Measurements from ENCODE around the gene OR10H1. TPM values are rescaled to one million over a fixed set of nuclear protein-coding genes. Genes with fewer than 3 reads are reported as not detected.
"Not testable (repeated sequence)": the region's sequence is repeated elsewhere in the genome, so short reads cannot be mapped to it uniquely, and the experiment has no call there.

Gene OR10H1
- total RNA-seq, 1 donor from 2014 or later = not detected

- Histone ChIP-seq H3K27me3 (ENCODE audit: control insufficient read depth, insufficient read depth, low read length) (no peaks in the 10 kb centered on the region), H3K36me3 (ENCODE audit: control insufficient read depth, insufficient read depth, low read length) (no peaks in the 10 kb centered on the region), H3K4me3 (ENCODE audit: low read depth, low read length) (no peak overlapping the region)
- TF ChIP-seq CTCF (IDR thresholded peaks at IDR 0.05; ENCODE audit: insufficient read depth, low read length, severe bottlenecking) = no peak
- no peak for FAIRE-seq
- DNase-seq (ENCODE audit: low read depth) = no peak
Measured at GRCh38 chr19:15850385-15850784, 34.9 kb upstream of the OR10H1 start.

- no peak for FAIRE-seq
Measured at GRCh38 chr19:15846923-15847322, 31.5 kb upstream of the OR10H1 start.

GRCh38 chr19:15843894-15844222 lies 28.4 kb upstream of the OR10H1 start:
- FAIRE-seq; H3K36me3 ChIP-seq (ENCODE audit: control insufficient read depth, insufficient read depth, low read length); H3K4me3 ChIP-seq (ENCODE audit: low read depth, low read length); H3K27me3 ChIP-seq (ENCODE audit: control insufficient read depth, insufficient read depth, low read length): not testable (repeated sequence)
- DNase-seq (ENCODE audit: low read depth) = peak; percentile 44

More at GRCh38 chr19:15846923-15847322, 31.5 kb upstream of the OR10H1 start:
- Histone ChIP-seq H3K27me3 (ENCODE audit: control insufficient read depth, insufficient read depth, low read length) (no peaks in the 10 kb centered on the region), H3K4me3 (ENCODE audit: low read depth, low read length) (no peak overlapping the region), H3K36me3 (ENCODE audit: control insufficient read depth, insufficient read depth, low read length) (no peaks in the 10 kb centered on the region)
- TF ChIP-seq CTCF (IDR thresholded peaks at IDR 0.05; ENCODE audit: insufficient read depth, low read length, severe bottlenecking) = no peak
- no peak for DNase-seq (ENCODE audit: low read depth)

- no peaks in the 10 kb centered on the region for H3K36me3 ChIP-seq (ENCODE audit: control insufficient read depth, insufficient read depth, low read length)
- H3K27me3 ChIP-seq (ENCODE audit: control insufficient read depth, insufficient read depth, low read length) = no peaks in the 10 kb centered on the region
- TF ChIP-seq CTCF (IDR thresholded peaks at IDR 0.05; ENCODE audit: insufficient read depth, low read length, severe bottlenecking) = no peak
- no peak overlapping the region for H3K4me3 ChIP-seq (ENCODE audit: low read depth, low read length)
- FAIRE-seq (no peak), DNase-seq (ENCODE audit: low read depth) (no peak)
Measured at GRCh38 chr19:15843203-15843893, 27.9 kb upstream of the OR10H1 start.

- no peak for DNase-seq (ENCODE audit: low read depth)
- Histone ChIP-seq H3K36me3 (ENCODE audit: control insufficient read depth, insufficient read depth, low read length) (no peaks in the 10 kb centered on the region), H3K27me3 (ENCODE audit: control insufficient read depth, insufficient read depth, low read length) (no peaks in the 10 kb centered on the region), H3K4me3 (ENCODE audit: low read depth, low read length) (no peak overlapping the region)
- TF ChIP-seq CTCF (IDR thresholded peaks at IDR 0.05; ENCODE audit: insufficient read depth, low read length, severe bottlenecking) = peak; percentile 16
- FAIRE-seq = no peak
Measured at GRCh38 chr19:15841875-15842569, 26.6 kb upstream of the OR10H1 start.

GRCh38 chr19:15840833-15841232 lies 25.4 kb upstream of the OR10H1 start:
- no peaks in the 10 kb centered on the region for H3K36me3 ChIP-seq (ENCODE audit: control insufficient read depth, insufficient read depth, low read length)
- TF ChIP-seq CTCF (IDR thresholded peaks at IDR 0.05; ENCODE audit: insufficient read depth, low read length, severe bottlenecking) = no peak
- DNase-seq (ENCODE audit: low read depth) (no peak), FAIRE-seq (no peak)
- H3K27me3 ChIP-seq (ENCODE audit: control insufficient read depth, insufficient read depth, low read length) = no peaks in the 10 kb centered on the region
- no peak overlapping the region for H3K4me3 ChIP-seq (ENCODE audit: low read depth, low read length)

GRCh38 chr19:15839888-15840287 lies 24.4 kb upstream of the OR10H1 start:
- FAIRE-seq; H3K27me3 ChIP-seq (ENCODE audit: control insufficient read depth, insufficient read depth, low read length); H3K36me3 ChIP-seq (ENCODE audit: control insufficient read depth, insufficient read depth, low read length); H3K4me3 ChIP-seq (ENCODE audit: low read depth, low read length); DNase-seq (ENCODE audit: low read depth): not testable (repeated sequence)

All from bronchial epithelial cell (primary cell).